ENCODE results near the gene TMEM59L. TPM values are rescaled to one million over a fixed set of nuclear protein-coding genes. Genes with fewer than 3 reads are reported as not detected.

TMEM59L gene
- total RNA-seq, 2 experiments from 2014 or later, result 0.11 TPM; not detected in 1

GRCh38 chr19:18645035-18645511, 32.4 kb downstream of the TMEM59L start:
- ChIA-PET POLR2A (no interaction called here), CTCF (no interaction called here)
- DNase-seq (no peak), ATAC-seq (no peak)
- intact Hi-C loops (cut with DNase I, micrococcal nuclease), result no loop called here
- H3K27ac Mint-ChIP-seq, result no peak overlapping the region
- H3K4me1 Mint-ChIP-seq, result peaks cover 19% of the 10 kb centered on the region
- no peaks in the 10 kb centered on the region for H3K9me3 Mint-ChIP-seq (ENCODE audit: low read depth)
- H3K36me3 Mint-ChIP-seq (ENCODE audit: low read depth), result peaks cover 9% of the 10 kb centered on the region
- H3K27me3 Mint-ChIP-seq, result no peaks in the 10 kb centered on the region
- H3K4me3 Mint-ChIP-seq, result no peak overlapping the region

DNA sequence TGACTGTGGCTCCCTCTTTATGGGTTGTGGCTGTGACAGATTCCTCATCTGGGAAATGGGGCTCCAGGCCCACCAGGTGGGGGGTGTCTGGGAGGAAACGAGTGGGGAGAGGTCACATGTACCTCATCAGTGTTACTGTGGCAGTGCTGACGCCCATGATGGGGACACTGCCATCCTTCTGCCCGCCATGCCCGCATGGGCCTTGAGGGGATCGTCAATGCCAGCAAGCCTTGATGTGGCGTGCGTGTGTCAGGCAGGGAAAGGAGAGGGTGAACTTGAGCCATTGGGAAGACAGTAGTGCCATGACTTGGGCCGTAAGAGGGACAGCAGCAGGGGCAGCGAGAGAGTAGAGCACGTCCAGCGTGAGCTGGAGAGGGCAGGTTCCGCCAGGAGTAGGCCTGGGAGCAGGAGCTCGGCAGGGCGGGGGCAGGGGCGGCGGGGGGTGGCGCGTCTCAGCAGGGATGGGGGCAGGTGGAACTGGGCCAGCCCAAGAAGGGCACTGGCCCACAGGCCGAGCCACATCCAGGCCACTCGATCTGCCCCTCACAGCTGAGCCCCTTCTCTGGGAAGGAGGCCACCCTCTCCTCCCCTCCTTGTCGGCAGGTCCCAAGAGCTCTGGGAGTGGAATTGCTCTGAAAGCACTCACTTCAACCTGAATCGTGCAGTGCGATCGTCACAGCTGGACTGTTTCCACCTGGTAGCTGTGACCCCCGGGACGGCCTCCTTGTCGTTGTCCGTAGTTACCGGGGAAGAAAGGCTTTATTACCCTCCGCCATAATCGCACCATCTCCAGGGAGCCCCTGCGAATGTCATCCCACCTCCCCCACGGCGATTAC, 34.1 kb downstream of the TMEM59L start:
- intact Hi-C loops (cut with DNase I, micrococcal nuclease), result no loop called here
- DNase-seq (no peak), ATAC-seq (no peak)
- Mint-ChIP-seq H3K27ac (no peak overlapping the region), H3K9me3 (ENCODE audit: low read depth) (no peaks in the 10 kb centered on the region), H3K4me3 (no peak overlapping the region), H3K4me1 (peaks cover 19% of the 10 kb centered on the region), H3K36me3 (ENCODE audit: low read depth) (peaks cover 9% of the 10 kb centered on the region), H3K27me3 (no peaks in the 10 kb centered on the region)
- ChIA-PET POLR2A (no interaction called here), CTCF (no interaction called here)

GRCh38 chr19:18647371-18647767, 34.7 kb downstream of the TMEM59L start:
- DNase-seq, result no peak
- H3K36me3 Mint-ChIP-seq (ENCODE audit: low read depth), result peaks cover 9% of the 10 kb centered on the region
- CTCF ChIA-PET, result no interaction called here
- no peaks in the 10 kb centered on the region for H3K9me3 Mint-ChIP-seq (ENCODE audit: low read depth)
- no peak for ATAC-seq
- H3K4me1 Mint-ChIP-seq, result peaks cover 19% of the 10 kb centered on the region
- POLR2A ChIA-PET, result no interaction called here
- intact Hi-C loops (cut with DNase I, micrococcal nuclease), result no loop called here
- H3K27me3 Mint-ChIP-seq, result no peaks in the 10 kb centered on the region
- H3K4me3 Mint-ChIP-seq, result no peak overlapping the region
- H3K27ac Mint-ChIP-seq, result no peak overlapping the region

DNA sequence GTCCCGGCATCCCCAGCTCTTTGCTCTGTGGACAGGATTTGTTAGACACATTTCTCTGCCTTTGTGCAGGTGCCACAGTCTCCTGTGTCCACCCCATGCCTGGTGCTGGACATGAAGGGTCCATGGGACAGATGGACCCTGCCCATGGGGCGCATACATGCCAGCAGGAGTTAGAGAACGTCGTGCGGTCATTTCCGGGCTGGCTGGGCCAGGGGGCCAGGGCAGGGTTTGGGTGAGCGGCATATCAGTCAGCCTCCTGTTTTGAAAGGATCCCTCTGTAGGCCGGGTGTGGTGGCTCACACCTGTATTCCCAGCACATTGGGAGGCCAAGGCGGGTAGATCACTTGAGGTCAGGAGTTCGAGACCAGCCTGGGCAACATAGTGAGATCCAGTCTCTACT, 35.1 kb downstream of the TMEM59L start:
- Mint-ChIP-seq H3K9me3 (ENCODE audit: low read depth) (no peaks in the 10 kb centered on the region), H3K4me3 (no peak overlapping the region), H3K27me3 (no peaks in the 10 kb centered on the region), H3K36me3 (ENCODE audit: low read depth) (peaks cover 9% of the 10 kb centered on the region), H3K27ac (no peak overlapping the region), H3K4me1 (peaks cover 19% of the 10 kb centered on the region)
- ChIA-PET CTCF (no interaction called here), POLR2A (no interaction called here)
- intact Hi-C loops (cut with DNase I, micrococcal nuclease), result no loop called here
- DNase-seq, result no peak
- no peak for ATAC-seq

GRCh38 chr19:18648973-18649315, 36.3 kb downstream of the TMEM59L start:
- Mint-ChIP-seq H3K4me3 (no peak overlapping the region), H3K4me1 (peaks cover 17% of the 10 kb centered on the region), H3K27ac (no peak overlapping the region), H3K9me3 (ENCODE audit: low read depth) (no peaks in the 10 kb centered on the region), H3K36me3 (ENCODE audit: low read depth) (peaks cover 6% of the 10 kb centered on the region), H3K27me3 (no peaks in the 10 kb centered on the region)
- DNase-seq, result no peak
- ChIA-PET CTCF (no interaction called here), POLR2A (no interaction called here)
- intact Hi-C loops (cut with DNase I, micrococcal nuclease), result no loop called here
- no peak for ATAC-seq

GRCh38 chr19:18649371-18650020, 36.8 kb downstream of the TMEM59L start:
- ATAC-seq, result no peak
- intact Hi-C loops (cut with DNase I, micrococcal nuclease), result no loop called here
- CTCF ChIA-PET, result no interaction called here
- H3K4me1 Mint-ChIP-seq, result peaks cover 12% of the 10 kb centered on the region
- POLR2A ChIA-PET, result no interaction called here
- no peaks in the 10 kb centered on the region for H3K9me3 Mint-ChIP-seq (ENCODE audit: low read depth)
- no peak for DNase-seq
- H3K4me3 Mint-ChIP-seq, result no peak overlapping the region
- H3K27me3 Mint-ChIP-seq, result no peaks in the 10 kb centered on the region
- H3K27ac Mint-ChIP-seq, result no peak overlapping the region
- peaks cover 4% of the 10 kb centered on the region for H3K36me3 Mint-ChIP-seq (ENCODE audit: low read depth)

- H3K27ac Mint-ChIP-seq, result no peak overlapping the region
These were observed 37.3 kb downstream of the TMEM59L start for GRCh38 chr19:18650021-18650390.

DNA sequence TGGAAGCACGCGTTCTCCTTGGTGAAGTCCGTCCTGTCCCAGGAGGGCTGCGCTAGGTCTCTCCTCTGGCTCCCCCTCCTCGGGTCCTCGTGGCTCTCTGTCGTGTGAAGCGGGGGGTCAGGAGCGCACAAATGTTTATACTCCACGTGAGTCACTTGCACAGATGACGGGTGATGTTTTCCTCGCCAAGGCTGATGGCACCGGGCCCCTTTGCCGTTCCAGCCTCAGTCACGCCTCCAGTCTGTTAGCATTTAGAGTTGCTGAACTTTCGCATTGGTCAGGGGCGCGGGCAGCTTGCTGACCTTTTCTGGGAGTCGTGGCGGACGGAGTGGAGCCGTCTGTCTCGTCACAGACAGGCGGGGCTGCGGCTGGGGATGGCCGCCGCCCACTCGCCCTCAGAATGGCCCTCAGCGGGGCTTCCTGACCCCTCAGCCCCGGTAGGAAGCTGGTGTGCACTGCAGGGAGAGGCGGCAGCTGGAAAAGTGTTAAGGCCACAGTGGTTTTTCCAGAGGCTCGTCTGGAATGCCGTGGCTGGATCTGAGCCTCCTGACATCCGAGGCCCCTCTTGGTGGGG, 37.9 kb downstream of the TMEM59L start:
- ChIA-PET CTCF (interaction anchor here (0.7 kb wide), 1 partner anchor 63 kb away, joined by 3 read pairs; no protein-coding TSS in a partner anchor), POLR2A (no interaction called here)
- DNase-seq (no peak), ATAC-seq (no peak)
- Mint-ChIP-seq H3K27me3 (no peaks in the 10 kb centered on the region), H3K4me3 (no peak overlapping the region), H3K36me3 (ENCODE audit: low read depth) (peaks cover 4% of the 10 kb centered on the region), H3K9me3 (ENCODE audit: low read depth) (no peaks in the 10 kb centered on the region), H3K27ac (no peak overlapping the region), H3K4me1 (peaks cover 11% of the 10 kb centered on the region)
- intact Hi-C loops (cut with DNase I, micrococcal nuclease), result no loop called here

More at GRCh38 chr19:18650021-18650390, 37.3 kb downstream of the TMEM59L start:
- DNase-seq, result no peak
- no peak for ATAC-seq
- Mint-ChIP-seq H3K4me1 (peaks cover 11% of the 10 kb centered on the region), H3K9me3 (ENCODE audit: low read depth) (no peaks in the 10 kb centered on the region), H3K36me3 (ENCODE audit: low read depth) (peaks cover 4% of the 10 kb centered on the region), H3K27me3 (no peaks in the 10 kb centered on the region), H3K4me3 (no peak overlapping the region)
- ChIA-PET POLR2A (no interaction called here), CTCF (no interaction called here)
- intact Hi-C loops (cut with DNase I, micrococcal nuclease), result no loop called here

DNA sequence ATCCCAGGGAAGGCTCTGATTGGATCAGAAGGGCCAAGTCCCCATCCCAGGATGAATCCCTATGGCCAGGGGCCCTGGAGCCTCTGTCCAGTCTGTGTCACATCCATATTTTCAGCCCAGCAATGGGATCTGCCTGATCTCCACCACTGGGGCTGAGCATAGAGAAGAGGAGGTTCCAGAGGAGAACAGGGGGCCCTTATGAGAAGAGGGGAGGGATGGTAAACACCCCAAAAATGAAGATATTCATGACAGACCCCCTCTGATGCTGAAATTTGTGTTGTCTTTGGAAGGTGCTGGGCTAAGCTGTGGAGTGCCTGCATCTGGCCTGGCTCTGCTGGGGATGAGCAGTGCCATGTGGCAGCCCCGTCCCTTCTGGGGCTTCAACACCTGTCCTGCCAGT, 38.6 kb downstream of the TMEM59L start:
- H3K4me3 Mint-ChIP-seq, result no peak overlapping the region
- peaks cover 4% of the 10 kb centered on the region for H3K36me3 Mint-ChIP-seq (ENCODE audit: low read depth)
- ATAC-seq (no peak), DNase-seq (no peak)
- H3K9me3 Mint-ChIP-seq (ENCODE audit: low read depth), result no peaks in the 10 kb centered on the region
- CTCF ChIA-PET, result no interaction called here
- intact Hi-C loops (cut with DNase I, micrococcal nuclease), result no loop called here
- H3K4me1 Mint-ChIP-seq, result peaks cover 11% of the 10 kb centered on the region
- H3K27me3 Mint-ChIP-seq, result no peaks in the 10 kb centered on the region
- H3K27ac Mint-ChIP-seq, result no peak overlapping the region
- POLR2A ChIA-PET, result no interaction called here

GRCh38 chr19:18651733-18652132, 39.1 kb downstream of the TMEM59L start:
- H3K4me1 Mint-ChIP-seq, result peaks cover 11% of the 10 kb centered on the region
- no peak for DNase-seq
- no peak overlapping the region for H3K4me3 Mint-ChIP-seq
- POLR2A ChIA-PET, result no interaction called here
- H3K27ac Mint-ChIP-seq, result no peak overlapping the region
- ATAC-seq, result no peak
- H3K9me3 Mint-ChIP-seq (ENCODE audit: low read depth), result no peaks in the 10 kb centered on the region
- intact Hi-C loops (cut with DNase I, micrococcal nuclease), result no loop called here
- no peaks in the 10 kb centered on the region for H3K27me3 Mint-ChIP-seq
- peaks cover 3% of the 10 kb centered on the region for H3K36me3 Mint-ChIP-seq (ENCODE audit: low read depth)
- CTCF ChIA-PET, result no interaction called here

DNA sequence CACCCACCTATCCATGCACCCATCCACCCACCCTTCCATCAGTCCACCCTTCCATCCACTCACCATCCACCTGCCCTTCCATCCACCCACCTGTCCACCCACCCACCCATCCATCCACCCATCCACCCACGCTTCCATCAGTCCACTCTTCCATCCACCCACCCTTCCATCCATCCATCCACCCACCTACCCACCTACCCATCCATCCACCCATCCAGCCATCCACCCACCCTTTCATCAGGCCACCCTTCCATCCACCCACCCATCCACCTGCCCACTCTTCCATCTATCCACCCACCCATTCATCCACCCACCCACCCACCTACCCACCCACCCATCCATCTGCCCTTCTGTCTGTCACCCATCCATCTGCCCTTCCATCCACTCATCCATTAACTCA, 41.2 kb downstream of the TMEM59L start:
- ATAC-seq (no peak), DNase-seq (no peak)
- H3K4me1 Mint-ChIP-seq, result peaks cover 12% of the 10 kb centered on the region
- CTCF ChIA-PET, result no interaction called here
- no peak overlapping the region for H3K4me3 Mint-ChIP-seq
- H3K9me3 Mint-ChIP-seq (ENCODE audit: low read depth), result no peaks in the 10 kb centered on the region
- no peaks in the 10 kb centered on the region for H3K27me3 Mint-ChIP-seq
- no peak overlapping the region for H3K27ac Mint-ChIP-seq
- intact Hi-C loops (cut with DNase I, micrococcal nuclease), result no loop called here
- POLR2A ChIA-PET, result no interaction called here
- H3K36me3 Mint-ChIP-seq (ENCODE audit: low read depth), result peaks cover 1% of the 10 kb centered on the region

GRCh38 chr19:18654469-18654868, 41.8 kb downstream of the TMEM59L start:
- no peak for ATAC-seq
- no peak overlapping the region for H3K4me3 Mint-ChIP-seq
- no peaks in the 10 kb centered on the region for H3K27me3 Mint-ChIP-seq
- ChIA-PET POLR2A (no interaction called here), CTCF (no interaction called here)
- H3K27ac Mint-ChIP-seq, result no peak overlapping the region
- H3K9me3 Mint-ChIP-seq (ENCODE audit: low read depth), result no peaks in the 10 kb centered on the region
- no peak for DNase-seq
- intact Hi-C loops (cut with DNase I, micrococcal nuclease), result no loop called here
- no peaks in the 10 kb centered on the region for H3K36me3 Mint-ChIP-seq (ENCODE audit: low read depth)
- peaks cover 7% of the 10 kb centered on the region for H3K4me1 Mint-ChIP-seq

Measured in activated CD4-positive, alpha-beta T cell treated with anti-CD3 and anti-CD28 coated beads for 36 hours (primary cell).